A673 (cell line): ENCODE data around the gene CILP. TPM values are rescaled to one million over a fixed set of nuclear protein-coding genes. Genes with fewer than 3 reads are reported as not detected.

Experiments used
- BruUV-seq: library from RNA; stranded (reverse); fragments of 400-500 nt; replicated peaks from 2 replicates; lab custom pipeline; 2021; lab: Mats Ljungman, UMichigan
- CTCF ChIA-PET: fragments of 300-600 bp; sonication (Branson Sonifier 250); formaldehyde crosslinking; loops from one replicate; lab custom pipeline; 2022; ENCODE audit warnings: antibody characterized with exemption; lab: Charles Lee
- POLR2A ChIA-PET: fragments of 300-600 bp; sonication (Branson Sonifier 250); formaldehyde crosslinking; loops from one replicate; lab custom pipeline; 2022; ENCODE audit warnings: antibody characterized with exemption; ENCODE audit not compliant: low non-redundant PET; lab: Charles Lee
- DNase-seq: peaks from one replicate; pipeline ENCODE4 v3.0.0-alpha.2; 2015; ENCODE audit warnings: low spot score
- H3K27ac ChIP-seq: fragments of 200-600 bp; sonication (generic); 2 replicates; pipeline ENCODE4 v1.5.1; 2016; ENCODE audit warnings: mixed run types, low read depth, mild to moderate bottlenecking, mixed read lengths, antibody characterized with exemption, low read length; ENCODE audit not compliant: poor library complexity, severe bottlenecking
- H3K27me3 ChIP-seq: fragments of 200-600 bp; sonication (generic); replicated peaks from 2 replicates; pipeline ENCODE4 v1.6.1; 2017; ENCODE audit warnings: mixed run types, low read depth, mild to moderate bottlenecking, mixed read lengths, antibody characterized with exemption, low read length; ENCODE audit not compliant: insufficient read depth, poor library complexity
- H3K36me3 ChIP-seq: fragments of 200-600 bp; sonication (generic); 2 replicates; pipeline ENCODE4 v1.6.1; 2016; ENCODE audit warnings: mixed run types, mild to moderate bottlenecking, mixed read lengths, antibody characterized with exemption, low read length; ENCODE audit not compliant: insufficient read depth, poor library complexity, severe bottlenecking
- H3K4me1 ChIP-seq: fragments of 200-600 bp; sonication (generic); 2 replicates; pipeline ENCODE4 v1.6.1; 2017; ENCODE audit warnings: mixed run types, mild to moderate bottlenecking, mixed read lengths, antibody characterized with exemption, low read length; ENCODE audit not compliant: insufficient read depth, poor library complexity, severe bottlenecking
- H3K4me3 ChIP-seq: fragments of 200-600 bp; sonication (generic); 2 replicates; pipeline ENCODE4 v1.5.1; 2016; ENCODE audit warnings: low read depth, mixed run types, mild to moderate bottlenecking, mixed read lengths, low read length; ENCODE audit not compliant: poor library complexity, severe bottlenecking
- H3K9me3 ChIP-seq: fragments of 200-600 bp; sonication (generic); 2 replicates; pipeline ENCODE4 v1.6.1; 2016; ENCODE audit warnings: mixed run types, low read depth, mild to moderate bottlenecking, mixed read lengths, antibody characterized with exemption, low read length; ENCODE audit not compliant: poor library complexity, severe bottlenecking
- CTCF ChIP-seq: fragments of 300-800, 200-600 bp; sonication (generic); conservative IDR thresholded peaks from 2 replicates; pipeline ENCODE4 v1.5.1; 2017; ENCODE audit warnings: low read depth, mild to moderate bottlenecking, antibody characterized with exemption, low read length, moderate library complexity, mixed read lengths
- EZH2 ChIP-seq: fragments of 200-600 bp; sonication (generic); IDR thresholded peaks from 2 replicates; pipeline ENCODE4 v1.6.1; 2017; ENCODE audit warnings: borderline replicate concordance, low read depth, mild to moderate bottlenecking, mixed read lengths, antibody characterized with exemption, low read length; ENCODE audit not compliant: poor library complexity, severe bottlenecking
- intact Hi-C: fragments of 100-400 bp; cut with micrococcal nuclease; formaldehyde crosslinking; loops from one replicate; pipeline ENCODE4 v1.10.0; 2022; ENCODE audit not compliant: unreplicated experiment
- total RNA-seq: library from RNA; stranded (reverse); gene quantifications from 2 replicates; pipeline ENCODE4 v1.2.3, GENCODE V29; 2021

CILP gene
- total RNA-seq, 1 experiment from 2014 or later = 0.04 TPM

DNA sequence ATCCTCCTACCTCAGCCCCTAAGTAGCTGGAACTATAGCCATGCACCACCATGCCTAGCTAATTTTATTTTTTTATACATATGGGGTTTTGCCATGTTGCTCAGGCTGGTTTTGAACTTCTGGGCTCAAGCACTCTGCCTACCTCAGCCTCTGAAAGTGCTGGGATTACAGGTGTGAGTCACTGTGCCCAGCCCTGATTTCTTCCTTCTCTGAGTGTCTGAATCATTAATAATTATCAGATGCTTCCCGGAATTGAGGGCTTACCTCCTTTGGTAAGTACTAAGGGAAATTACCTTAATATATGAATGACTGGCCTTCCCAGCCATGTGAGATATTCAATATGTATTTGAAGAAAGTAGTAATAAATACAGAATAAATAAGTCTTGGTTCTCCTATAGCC, 33.4 kb downstream of the CILP start:
- Histone ChIP-seq H3K27ac (no peak overlapping the region), H3K36me3 (peaks cover 60% of the 10 kb centered on the region), H3K27me3 (no peaks in the 10 kb centered on the region), H3K9me3 (no peaks in the 10 kb centered on the region), H3K4me1 (no peaks in the 10 kb centered on the region), H3K4me3 (no peak overlapping the region)
- DNase-seq = no peak
- no TSS peak for BruUV-seq
- CTCF ChIA-PET = no interaction called here
- no peak for TF ChIP-seq CTCF
- intact Hi-C loops = no loop called here
- POLR2A ChIA-PET = no interaction called here

DNA sequence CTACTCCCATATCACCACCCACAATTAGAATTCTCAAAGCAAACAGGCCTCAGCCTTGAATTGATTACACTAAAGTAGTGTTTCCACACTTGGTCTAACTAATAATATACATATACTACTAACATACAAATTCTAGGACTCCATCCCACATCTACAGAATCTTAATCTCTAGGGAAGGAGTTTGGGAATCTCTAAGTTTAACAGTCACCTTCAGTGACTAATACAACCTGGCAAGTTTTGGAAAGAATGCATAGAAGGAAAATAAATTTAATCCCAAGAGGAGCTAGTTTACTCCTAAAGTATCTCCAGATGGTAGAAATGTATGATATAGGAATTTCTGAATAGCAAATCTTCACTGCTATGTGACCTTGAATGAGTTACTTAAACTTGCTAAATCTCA, 35.2 kb downstream of the CILP start:
- H3K36me3 ChIP-seq = peaks cover 76% of the 10 kb centered on the region
- H3K27ac ChIP-seq = no peak overlapping the region
- no peaks in the 10 kb centered on the region for H3K9me3 ChIP-seq
- H3K27me3 ChIP-seq = no peaks in the 10 kb centered on the region
- no peak for DNase-seq
- ChIA-PET CTCF (no interaction called here), POLR2A (no interaction called here)
- intact Hi-C loops = no loop called here
- TF ChIP-seq EZH2 (no peak), CTCF (no peak)
- BruUV-seq = no TSS peak
- no peak overlapping the region for H3K4me3 ChIP-seq
- H3K4me1 ChIP-seq = no peaks in the 10 kb centered on the region

- Histone ChIP-seq H3K4me1 (no peaks in the 10 kb centered on the region), H3K9me3 (no peaks in the 10 kb centered on the region), H3K27ac (no peak overlapping the region), H3K27me3 (no peaks in the 10 kb centered on the region), H3K36me3 (peaks cover 78% of the 10 kb centered on the region), H3K4me3 (no peak overlapping the region)
- POLR2A ChIA-PET = no interaction called here
- DNase-seq = no peak
- intact Hi-C loops = no loop called here
- no TSS peak for BruUV-seq
- CTCF ChIA-PET = no interaction called here
- TF ChIP-seq EZH2 (no peak), CTCF (no peak)
Measured at GRCh38 chr15:65175511-65175910, 35.8 kb downstream of the CILP start.
